Mucosa of stomach (tissue), 1 donor: Measurements from ENCODE around the gene GCNT1.

Experiments
- H3K27me3 ChIP-seq: one replicate; pipeline ENCODE4 v1.7.0; 2013; ENCODE audit warnings: mild to moderate bottlenecking, low read length; ENCODE audit not compliant: control insufficient read depth, insufficient read depth
- H3K36me3 ChIP-seq: one replicate; pipeline ENCODE4 v1.7.0; 2013; ENCODE audit warnings: low read length; ENCODE audit not compliant: control insufficient read depth, insufficient read depth
- H3K4me1 ChIP-seq: one replicate; pipeline ENCODE4 v1.7.0; 2013; ENCODE audit warnings: mild to moderate bottlenecking, low read length; ENCODE audit not compliant: control insufficient read depth, insufficient read depth
- H3K4me3 ChIP-seq: one replicate; pipeline ENCODE4 v1.7.0; 2013; ENCODE audit warnings: low read length
- H3K9ac ChIP-seq: one replicate; pipeline ENCODE4 v1.7.0; 2013; ENCODE audit warnings: mild to moderate bottlenecking, low read length, moderate library complexity
- H3K9me3 ChIP-seq: one replicate; pipeline ENCODE4 v1.7.0; 2013; ENCODE audit warnings: mild to moderate bottlenecking, low read length, moderate library complexity; ENCODE audit not compliant: control insufficient read depth
- donor health status: Pancreatic carcinoma.

Gene GCNT1

DNA sequence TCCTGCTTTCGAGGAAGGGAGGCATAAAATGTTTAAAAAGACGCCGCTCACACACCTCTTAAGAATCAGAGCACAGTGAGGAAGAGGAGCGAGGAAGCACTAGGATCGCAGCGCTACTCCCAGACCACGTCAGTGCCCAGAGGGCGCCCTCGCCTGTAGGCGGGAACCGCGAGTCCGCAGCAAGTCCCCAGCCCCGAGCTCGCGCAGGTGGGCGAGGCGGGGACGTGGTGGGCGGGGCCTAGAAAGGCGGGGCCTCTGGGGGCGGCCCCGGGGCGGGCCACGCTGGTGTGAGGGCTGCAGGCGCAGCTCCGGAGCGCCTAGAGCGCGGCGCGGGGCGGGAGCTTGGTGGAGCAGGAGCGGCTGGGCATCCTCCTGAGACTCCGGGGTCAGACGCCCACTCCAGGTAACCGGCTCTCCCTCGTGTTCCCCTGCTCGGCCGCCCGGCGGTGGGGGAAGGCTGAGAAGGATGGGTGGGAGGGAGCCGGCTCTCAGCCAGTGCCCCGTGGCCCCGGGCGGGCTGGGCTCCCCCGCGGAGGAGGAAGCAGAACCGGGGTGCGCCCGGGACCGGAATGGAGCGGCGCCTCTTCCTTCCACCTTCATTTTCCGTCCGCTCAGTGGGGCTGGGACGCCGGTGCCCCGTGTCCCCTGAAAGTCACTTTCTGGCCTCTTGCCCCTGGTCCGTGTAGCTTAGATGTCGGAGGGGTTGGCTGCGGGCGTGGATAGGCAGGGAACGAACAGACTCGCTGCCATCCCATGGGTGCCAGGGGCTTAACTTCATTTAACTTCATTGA is at the start of gene GCNT1:
Gene GCNT1 (plus strand): TSS at position 280 of the 791 bp plus-strand sequence. CDS start 43,200 bp downstream, outside the sequence.
- peak within 1 kb of the TSS; percentile 89 for H3K4me3 ChIP-seq
- no peaks in the 10 kb centered on the region for H3K27me3 ChIP-seq
- H3K9ac ChIP-seq, result peak within 1 kb of the TSS; percentile 99
- H3K4me1 ChIP-seq, result peaks cover 21% of the 10 kb centered on the region
- no peaks in the 10 kb centered on the region for H3K36me3 ChIP-seq
- H3K9me3 ChIP-seq, result no peaks in the 10 kb centered on the region

GRCh38 chr9:76412638-76413037 is 46.3 kb upstream of the GCNT1 start:
- no peaks in the 10 kb centered on the region for H3K9me3 ChIP-seq
- H3K9ac ChIP-seq, result no peak overlapping the region
- no peaks in the 10 kb centered on the region for H3K27me3 ChIP-seq
- H3K4me3 ChIP-seq, result no peak overlapping the region
- peaks cover 21% of the 10 kb centered on the region for H3K4me1 ChIP-seq
- no peaks in the 10 kb centered on the region for H3K36me3 ChIP-seq

- no peak overlapping the region for H3K9ac ChIP-seq
- no peaks in the 10 kb centered on the region for H3K27me3 ChIP-seq
- no peaks in the 10 kb centered on the region for H3K36me3 ChIP-seq
- no peaks in the 10 kb centered on the region for H3K9me3 ChIP-seq
- no peak overlapping the region for H3K4me3 ChIP-seq
- H3K4me1 ChIP-seq, result peaks cover 21% of the 10 kb centered on the region
These were observed 45.3 kb upstream of the GCNT1 start for GRCh38 chr9:76413658-76414057.

- no peaks in the 10 kb centered on the region for H3K9me3 ChIP-seq
- H3K4me1 ChIP-seq, result peaks cover 24% of the 10 kb centered on the region
- H3K36me3 ChIP-seq, result no peaks in the 10 kb centered on the region
- H3K4me3 ChIP-seq, result no peak overlapping the region
- H3K27me3 ChIP-seq, result no peaks in the 10 kb centered on the region
- H3K9ac ChIP-seq, result no peak overlapping the region
These were observed 44.3 kb upstream of the GCNT1 start for GRCh38 chr9:76414661-76415060.

GRCh38 chr9:76415154-76415553 is 43.8 kb upstream of the GCNT1 start:
- no peaks in the 10 kb centered on the region for H3K36me3 ChIP-seq
- no peak overlapping the region for H3K4me3 ChIP-seq
- H3K9ac ChIP-seq, result no peak overlapping the region
- H3K9me3 ChIP-seq, result no peaks in the 10 kb centered on the region
- H3K27me3 ChIP-seq, result no peaks in the 10 kb centered on the region
- peaks cover 27% of the 10 kb centered on the region for H3K4me1 ChIP-seq

GRCh38 chr9:76415731-76416130 is 43.3 kb upstream of the GCNT1 start:
- Histone ChIP-seq H3K36me3 (no peaks in the 10 kb centered on the region), H3K4me1 (peaks cover 27% of the 10 kb centered on the region), H3K9ac (no peak overlapping the region), H3K27me3 (no peaks in the 10 kb centered on the region), H3K4me3 (no peak overlapping the region), H3K9me3 (no peaks in the 10 kb centered on the region)

DNA sequence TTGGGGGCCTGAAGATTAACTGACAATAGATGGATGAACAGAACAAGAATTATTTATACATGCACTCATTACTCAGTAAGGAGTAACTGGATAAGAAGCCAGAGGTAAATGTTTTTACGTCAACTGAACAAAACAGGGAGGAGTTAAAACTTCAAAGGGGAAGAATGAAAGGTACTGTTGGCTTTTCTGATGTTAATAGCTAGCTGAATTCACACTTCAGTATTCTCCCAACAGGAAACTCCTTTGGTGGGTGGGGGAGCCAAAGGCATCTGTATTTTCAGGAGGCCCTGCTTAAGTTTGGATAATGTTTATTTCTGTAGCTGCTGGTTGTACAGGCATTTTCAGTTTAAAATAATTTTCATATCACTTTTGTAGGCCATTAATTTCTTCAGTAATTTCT is 41.6 kb upstream of the GCNT1 start:
- Histone ChIP-seq H3K4me3 (no peak overlapping the region), H3K9ac (no peak overlapping the region), H3K27me3 (no peaks in the 10 kb centered on the region), H3K36me3 (no peaks in the 10 kb centered on the region), H3K4me1 (peaks cover 27% of the 10 kb centered on the region), H3K9me3 (no peaks in the 10 kb centered on the region)

DNA sequence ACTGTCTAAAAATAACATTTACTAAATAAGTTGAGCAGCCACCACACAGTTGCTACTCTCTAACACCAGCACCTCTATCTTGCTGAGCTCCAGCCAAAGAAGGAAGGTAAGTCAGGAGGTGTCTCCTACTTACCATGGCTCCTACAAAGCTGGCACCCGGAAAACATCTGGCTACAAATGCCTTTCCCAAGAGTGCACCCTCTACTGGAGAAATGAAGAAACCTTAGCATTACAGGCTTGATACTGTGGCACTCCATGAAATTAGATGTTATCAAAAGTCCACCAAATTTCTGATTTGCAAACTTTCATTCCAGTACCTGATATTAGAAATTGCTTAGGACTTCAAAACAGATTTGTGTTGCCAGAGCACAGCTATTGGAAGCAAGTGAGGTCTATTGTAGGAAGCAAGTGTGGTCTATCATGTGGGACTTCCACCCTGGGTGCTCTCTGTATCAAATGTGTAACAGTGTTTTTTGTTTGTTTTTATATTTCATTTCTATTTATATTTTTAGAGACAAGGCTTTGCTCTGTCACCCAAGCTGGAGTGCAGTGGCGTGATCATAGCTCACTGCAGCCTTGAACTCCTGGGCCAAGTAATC is 39.1 kb upstream of the GCNT1 start:
- Histone ChIP-seq H3K36me3 (no peaks in the 10 kb centered on the region), H3K9ac (no peak overlapping the region), H3K27me3 (no peaks in the 10 kb centered on the region), H3K9me3 (no peaks in the 10 kb centered on the region), H3K4me1 (peaks cover 23% of the 10 kb centered on the region), H3K4me3 (no peak overlapping the region)

DNA sequence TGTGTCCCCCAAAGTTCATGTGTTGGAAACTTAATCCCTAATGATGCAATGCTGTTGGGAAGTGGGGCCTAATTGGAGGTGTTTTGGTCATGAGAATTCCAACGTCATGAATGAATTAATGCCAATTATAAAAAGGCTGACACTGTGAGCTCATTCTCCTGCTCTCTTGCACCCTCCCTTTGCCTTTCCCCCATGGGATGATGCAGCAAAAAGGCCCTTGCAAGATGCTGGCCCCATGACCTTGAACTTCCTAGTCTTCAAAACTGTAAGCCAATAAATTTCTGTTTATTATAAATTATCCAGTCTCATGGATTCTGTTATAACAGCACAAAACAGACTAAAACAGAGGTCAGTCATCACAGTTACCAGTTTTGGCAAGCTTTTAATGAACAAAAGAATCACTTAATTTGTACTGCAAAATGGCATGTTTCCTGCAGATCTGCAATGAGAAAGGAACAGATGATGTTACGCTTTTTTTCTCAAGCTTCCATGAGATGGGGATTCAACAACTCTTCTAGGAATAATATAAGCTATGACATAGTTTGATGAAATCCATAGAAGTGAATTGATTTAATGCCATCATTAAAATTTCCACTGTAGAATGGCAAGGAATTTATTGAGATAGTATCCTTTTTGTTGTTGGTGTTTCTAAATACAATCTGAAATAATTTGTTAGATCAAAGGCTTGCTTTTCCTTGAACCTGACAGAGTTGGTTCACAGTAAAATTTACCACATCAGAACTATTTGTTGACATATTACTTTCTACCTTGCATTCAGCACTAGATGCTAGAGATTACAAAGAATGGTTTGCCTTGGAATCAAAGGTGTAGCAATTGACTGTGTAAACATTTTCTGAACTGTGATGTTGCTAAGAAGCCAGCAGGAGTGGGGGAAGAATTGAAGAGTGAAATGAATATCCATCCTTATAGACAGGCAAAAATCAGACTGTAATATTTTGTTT is 35.5 kb upstream of the GCNT1 start:
- peaks cover 6% of the 10 kb centered on the region for H3K4me1 ChIP-seq
- no peaks in the 10 kb centered on the region for H3K9me3 ChIP-seq
- H3K4me3 ChIP-seq, result no peak overlapping the region
- H3K9ac ChIP-seq, result no peak overlapping the region
- H3K27me3 ChIP-seq, result no peaks in the 10 kb centered on the region
- H3K36me3 ChIP-seq, result no peaks in the 10 kb centered on the region

GRCh38 chr9:76424491-76424890 is 34.5 kb upstream of the GCNT1 start:
- H3K27me3 ChIP-seq, result no peaks in the 10 kb centered on the region
- H3K4me3 ChIP-seq, result no peak overlapping the region
- no peaks in the 10 kb centered on the region for H3K36me3 ChIP-seq
- no peaks in the 10 kb centered on the region for H3K9me3 ChIP-seq
- peaks cover 5% of the 10 kb centered on the region for H3K4me1 ChIP-seq
- H3K9ac ChIP-seq, result no peak overlapping the region

DNA sequence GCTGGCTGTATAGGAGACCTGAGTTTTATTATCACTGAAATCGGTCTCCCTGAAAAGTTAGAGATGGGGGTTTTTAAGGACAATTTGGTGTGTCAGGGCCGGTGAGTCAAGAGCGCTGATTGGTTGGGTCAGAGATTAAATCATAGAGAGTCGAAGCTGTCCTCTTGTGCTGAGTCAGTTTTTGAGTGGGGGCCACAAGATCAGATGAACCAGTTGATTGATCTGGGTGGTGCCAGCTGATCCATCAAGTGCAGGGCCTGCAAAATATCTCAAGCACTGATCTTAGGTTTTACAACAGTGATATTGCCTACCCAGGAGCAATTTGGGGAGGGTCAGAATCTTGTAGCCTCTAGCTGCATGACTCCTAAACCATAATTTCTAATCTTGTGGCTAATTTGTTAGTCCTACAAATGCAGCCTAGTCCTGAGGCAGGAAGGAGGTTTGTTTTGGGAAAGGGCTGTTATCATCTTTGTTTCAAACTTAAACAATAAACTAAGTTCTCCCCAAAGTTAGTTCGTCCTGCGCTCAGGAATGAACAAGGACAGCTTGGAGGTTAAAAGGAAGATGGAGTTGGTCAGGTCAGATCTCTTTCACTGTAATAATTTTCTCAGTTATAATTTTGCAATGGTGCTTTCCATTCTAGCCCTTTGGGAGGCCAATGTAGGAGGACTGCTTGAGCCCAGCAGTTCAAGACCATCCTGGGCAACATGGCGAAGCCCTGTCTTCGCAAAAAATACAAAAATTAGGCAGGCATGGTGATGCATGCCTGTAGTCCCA is 33.1 kb upstream of the GCNT1 start:
- H3K9ac ChIP-seq, result no peak overlapping the region
- H3K4me3 ChIP-seq, result no peak overlapping the region
- H3K27me3 ChIP-seq, result no peaks in the 10 kb centered on the region
- H3K9me3 ChIP-seq, result no peaks in the 10 kb centered on the region
- H3K36me3 ChIP-seq, result no peaks in the 10 kb centered on the region
- H3K4me1 ChIP-seq, result no peaks in the 10 kb centered on the region
